B cell (primary cell): ENCODE measurements around the gene EXD3. TPM values are rescaled to one million over a fixed set of nuclear protein-coding genes. Genes with fewer than 3 reads are reported as not detected.

ENCODE experiments used
- ATAC-seq: fragments of 200-7000 bp; cut with Tn5 transposase; one replicate; pipeline ENCODE4 v1.10.0; 2021; ENCODE audit warnings: low read depth, mild to moderate bottlenecking, moderate number of reproducible peaks, moderate library complexity
- CTCF ChIA-PET: fragments of 350-600 bp; sonication (Branson Sonifier 250); formaldehyde crosslinking; loops from one replicate; lab custom pipeline; 2021; ENCODE audit warnings: antibody characterized with exemption, inconsistent platforms; lab: Charles Lee
- POLR2A ChIA-PET: fragments of 350-600 bp; sonication (Branson Sonifier 250); formaldehyde crosslinking; loops from one replicate; lab custom pipeline; 2021; ENCODE audit warnings: antibody characterized with exemption; lab: Charles Lee
- DNase-seq: peaks from one replicate; pipeline ENCODE4 v3.0.0; 2013
- H2AFZ ChIP-seq: 2 replicates; pipeline ENCODE4 v1.6.1; 2012; ENCODE audit warnings: mild to moderate bottlenecking, low read depth, low read length; ENCODE audit not compliant: insufficient read depth, poor library complexity, severe bottlenecking
- H3K27ac ChIP-seq, 2 donors: 1 replicate in 1 of 2; 2 replicates in 1 of 2; pipeline ENCODE4 v1.5.1; 2012 to 2013; ENCODE audit warnings: low read length in 2 of 2, mild to moderate bottlenecking in 2 of 2, moderate library complexity in 1 of 2
- H3K27me3 ChIP-seq, 4 experiments: fragments of 200-600 bp in 1 of 4; sonication (generic) in 1 of 4; replicated peaks in 1 of 4; 1 replicate in 2 of 4; 2 replicates in 2 of 4; pipeline versions ENCODE4 v1.6.1 to v1.7.0; 2013 to 2016; ENCODE audit warnings: low read length in 3 of 4, mild to moderate bottlenecking in 2 of 4, mixed read lengths in 1 of 4, moderate library complexity in 1 of 4; ENCODE audit not compliant: insufficient read depth in 4 of 4, control insufficient read depth in 3 of 4; ENCODE audit errors: control extremely low read depth in 1 of 4
- H3K36me3 ChIP-seq, 2 experiments: replicated peaks in 1 of 2; 1 replicate in 1 of 2; 2 replicates in 1 of 2; pipeline versions ENCODE4 v1.6.1 to v1.7.1; 2013; ENCODE audit warnings: low read length in 1 of 2; ENCODE audit not compliant: insufficient read depth in 2 of 2, control insufficient read depth in 1 of 2; ENCODE audit errors: control extremely low read depth in 1 of 2, extremely low read depth in 1 of 2
- H3K4me1 ChIP-seq, 2 donors: fragments of 200-600 bp in 1 of 2; sonication (generic) in 1 of 2; 1 replicate in 1 of 2; 2 replicates in 1 of 2; pipeline versions ENCODE4 v1.5.1 to v1.6.1; 2013 to 2017; ENCODE audit warnings: low read length in 2 of 2; ENCODE audit not compliant: control insufficient read depth in 2 of 2, insufficient read depth in 2 of 2
- H3K4me2 ChIP-seq: replicated peaks from 2 replicates; pipeline ENCODE3; 2012; ENCODE audit warnings: mild to moderate bottlenecking, low read depth, low read length; ENCODE audit not compliant: poor library complexity, severe bottlenecking
- H3K4me3 ChIP-seq, 5 experiments: fragments of 200-600 bp in 1 of 5; sonication (generic) in 1 of 5; 1 replicate in 3 of 5; 2 replicates in 2 of 5; pipeline versions ENCODE4 v1.5.1 to v1.7.0; 2011 to 2016; ENCODE audit warnings: low read length in 4 of 5, mild to moderate bottlenecking in 4 of 5, low read depth in 2 of 5, control low read depth in 1 of 5, moderate library complexity in 1 of 5; ENCODE audit not compliant: insufficient read depth in 1 of 5; ENCODE audit errors: control extremely low read depth in 1 of 5, extremely low read depth in 1 of 5
- H3K79me2 ChIP-seq: fragments of 200-600 bp; sonication (generic); one replicate; pipeline ENCODE4 v1.6.0; 2016; ENCODE audit warnings: low read length; ENCODE audit not compliant: control insufficient read depth, insufficient read depth
- H3K9ac ChIP-seq: fragments of 200-600 bp; sonication (generic); 2 replicates; pipeline ENCODE4 v1.6.1; 2017; ENCODE audit warnings: mild to moderate bottlenecking, low read length, moderate library complexity
- H3K9me3 ChIP-seq, 3 donors: one replicate each; pipeline versions ENCODE4 v1.6.1 to v1.7.1; 2013; ENCODE audit warnings: low read length in 2 of 3; ENCODE audit not compliant: control insufficient read depth in 2 of 3, insufficient read depth in 1 of 3; ENCODE audit errors: control extremely low read depth in 1 of 3
- H4K20me1 ChIP-seq: 2 replicates; pipeline ENCODE4 v1.6.0; 2012; ENCODE audit warnings: mild to moderate bottlenecking, low read length; ENCODE audit not compliant: insufficient read depth, control insufficient read depth, poor library complexity, severe bottlenecking
- H3K27ac Mint-ChIP-seq: one replicate; pipeline ENCODE4 v1.8.0; 2021; ENCODE audit warnings: mixed read lengths
- H3K27me3 Mint-ChIP-seq: one replicate; pipeline ENCODE4 v1.8.0; 2021; ENCODE audit warnings: mixed read lengths
- H3K4me1 Mint-ChIP-seq: one replicate; pipeline ENCODE4 v1.8.0; 2021; ENCODE audit warnings: mixed read lengths
- H3K4me3 Mint-ChIP-seq: one replicate; pipeline ENCODE4 v1.8.0; 2021; ENCODE audit warnings: mixed read lengths
- H3K9me3 Mint-ChIP-seq: one replicate; pipeline ENCODE4 v1.8.0; 2022; ENCODE audit warnings: mixed read lengths; ENCODE audit not compliant: insufficient read depth
- EZH2 ChIP-seq: IDR thresholded peaks from 2 replicates; pipeline ENCODE4 v1.6.1; 2012; ENCODE audit warnings: borderline replicate concordance, low read depth, mild to moderate bottlenecking, moderate library complexity, low read length; ENCODE audit not compliant: insufficient read depth, poor library complexity, severe bottlenecking
- WGBS: methylation state at CpG from one replicate; pipeline ENCODE4 v1.1.5; 2013; ENCODE audit warnings: missing lambda C conversion rate; ENCODE audit not compliant: insufficient coverage; 5-methylcytosine and 5-hydroxymethylcytosine counted together
- intact Hi-C: fragments of 100-400 bp; cut with micrococcal nuclease; formaldehyde crosslinking; loops from one replicate; pipeline ENCODE4 v1.10.0; 2022
- polyA plus RNA-seq: library from polyadenylated mRNA; depleted of rRNA; stranded (reverse); fragments of >200 nt; gene quantifications from 2 replicates; pipeline ENCODE4 v1.2.3, GENCODE V29; 2012
- total RNA-seq, 2 donors: library from RNA; stranded (reverse); fragments of 120-200 nt in 1 of 2; gene quantifications; 1 replicate in 1 of 2; 2 replicates in 1 of 2; pipeline versions ENCODE4 v1.2.3 to v1.2.4, GENCODE V29; 2013 to 2022
- TF ChIP-seq, protein P1 (sequence below): fragments of 200-600 bp; IDR thresholded peaks from one replicate; pipeline ENCODE4 v1.8.0; 2022; ENCODE audit warnings: antibody characterized with exemption, mild to moderate bottlenecking

Gene EXD3
- total and polyA plus RNA-seq, 2 donors (not counting 1 experiment from before 2014, with no cell fraction given), result 22.5 to 23.7 TPM

DNA sequence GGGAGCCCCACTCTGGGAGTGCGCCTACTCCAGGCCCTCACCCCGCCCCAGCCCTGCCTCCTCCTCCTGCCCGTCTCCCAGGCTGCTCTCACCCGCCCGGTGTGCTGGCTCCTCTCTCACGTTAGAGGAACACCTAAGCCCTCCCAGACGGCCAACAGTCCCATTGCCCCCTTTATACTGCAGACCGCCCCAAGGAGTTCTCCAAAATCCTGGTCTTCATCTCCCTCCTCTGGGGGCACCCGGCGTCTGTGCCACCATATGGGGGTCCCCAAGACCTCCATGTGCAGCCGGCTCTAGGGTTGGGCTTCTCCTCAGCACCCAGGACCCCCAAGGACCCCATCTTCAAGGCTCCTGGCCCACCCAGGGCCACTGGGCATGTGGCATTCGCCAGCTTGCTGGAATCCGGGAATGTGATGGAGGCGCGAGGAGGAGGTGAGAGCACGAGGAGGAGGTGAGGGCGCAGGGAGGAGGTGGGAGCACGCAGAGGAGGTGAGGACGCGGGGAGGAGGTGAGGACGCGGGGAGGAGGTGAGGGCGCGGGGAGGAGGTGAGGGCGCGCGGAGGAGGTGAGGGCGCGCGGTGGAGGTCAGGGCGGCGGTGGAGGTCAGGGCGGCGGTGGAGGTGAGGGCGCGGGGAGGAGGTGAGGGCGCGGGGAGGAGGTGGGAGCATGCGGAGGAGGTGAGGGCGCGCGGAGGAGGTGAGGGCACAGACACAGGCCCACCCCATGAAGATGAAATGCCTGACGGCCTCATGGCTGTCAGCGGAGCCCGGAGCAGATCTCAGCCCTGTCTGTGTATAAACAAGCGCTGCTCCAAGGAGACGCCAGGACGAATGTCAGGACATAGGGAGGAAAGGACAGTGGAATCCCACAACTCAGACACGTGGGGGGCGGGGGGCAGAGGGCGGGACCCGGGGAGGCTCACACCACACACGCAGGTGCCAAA lies 41.2 kb downstream of the EXD3 start:
- TF ChIP-seq, protein P1, sequence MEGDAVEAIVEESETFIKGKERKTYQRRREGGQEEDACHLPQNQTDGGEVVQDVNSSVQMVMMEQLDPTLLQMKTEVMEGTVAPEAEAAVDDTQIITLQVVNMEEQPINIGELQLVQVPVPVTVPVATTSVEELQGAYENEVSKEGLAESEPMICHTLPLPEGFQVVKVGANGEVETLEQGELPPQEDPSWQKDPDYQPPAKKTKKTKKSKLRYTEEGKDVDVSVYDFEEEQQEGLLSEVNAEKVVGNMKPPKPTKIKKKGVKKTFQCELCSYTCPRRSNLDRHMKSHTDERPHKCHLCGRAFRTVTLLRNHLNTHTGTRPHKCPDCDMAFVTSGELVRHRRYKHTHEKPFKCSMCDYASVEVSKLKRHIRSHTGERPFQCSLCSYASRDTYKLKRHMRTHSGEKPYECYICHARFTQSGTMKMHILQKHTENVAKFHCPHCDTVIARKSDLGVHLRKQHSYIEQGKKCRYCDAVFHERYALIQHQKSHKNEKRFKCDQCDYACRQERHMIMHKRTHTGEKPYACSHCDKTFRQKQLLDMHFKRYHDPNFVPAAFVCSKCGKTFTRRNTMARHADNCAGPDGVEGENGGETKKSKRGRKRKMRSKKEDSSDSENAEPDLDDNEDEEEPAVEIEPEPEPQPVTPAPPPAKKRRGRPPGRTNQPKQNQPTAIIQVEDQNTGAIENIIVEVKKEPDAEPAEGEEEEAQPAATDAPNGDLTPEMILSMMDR, result no peak
- no peak for TF ChIP-seq EZH2
- H3K4me1 Mint-ChIP-seq, result no peaks in the 10 kb centered on the region

DNA sequence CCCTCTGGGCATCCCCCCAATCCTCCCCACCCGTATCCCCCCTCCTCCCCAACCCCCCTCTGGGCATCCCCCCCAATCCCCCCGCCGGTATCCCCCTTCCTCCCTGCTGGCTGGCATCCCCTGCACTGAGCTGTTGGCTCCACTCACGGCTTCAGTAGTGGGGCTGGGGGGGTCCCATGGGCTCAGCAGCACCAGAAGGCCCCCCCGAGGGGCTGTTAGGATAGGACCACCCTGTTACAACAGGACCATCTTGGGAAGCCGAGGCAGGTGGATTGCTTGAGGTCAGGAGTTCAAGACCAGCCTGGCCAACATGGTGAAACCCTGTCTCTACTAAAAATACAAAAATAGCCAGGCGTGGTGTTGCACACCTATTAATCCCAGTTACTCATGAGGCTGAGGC lies 42.4 kb downstream of the EXD3 start:
- Histone ChIP-seq H2AFZ (no peak overlapping the region), H3K27ac (no peak overlapping the region), H3K4me3 (no peak overlapping the region), H3K36me3 (no peaks in the 10 kb centered on the region), H3K27me3 (no peaks in the 10 kb centered on the region), H4K20me1 (no peaks in the 10 kb centered on the region), H3K9ac (no peak overlapping the region), H3K9me3 (peaks cover 0 to 3% (median 2%) of the 10 kb centered on the region in 3 donors), H3K4me2 (no peak overlapping the region), H3K4me1 (no peaks in the 10 kb centered on the region), H3K79me2 (no peaks in the 10 kb centered on the region)
- H3K27ac Mint-ChIP-seq, result no peak overlapping the region
- H3K4me3 Mint-ChIP-seq, result no peak overlapping the region
- no peaks in the 10 kb centered on the region for H3K9me3 Mint-ChIP-seq
- no peaks in the 10 kb centered on the region for H3K4me1 Mint-ChIP-seq
- intact Hi-C loops, result no loop called here
- no peaks in the 10 kb centered on the region for H3K27me3 Mint-ChIP-seq
- POLR2A ChIA-PET, result no interaction called here
- ATAC-seq, result no peak
- no peak for DNase-seq
- no peak for TF ChIP-seq EZH2
- TF ChIP-seq, protein P1, result no peak
- 85% methylated on average over 4 of the region's 7 CpGs for WGBS
- CTCF ChIA-PET, result no interaction called here

More for the DNA sequence above, 41.2 kb downstream of the EXD3 start:
- no peak for ATAC-seq
- Histone ChIP-seq H3K4me2 (no peak overlapping the region), H3K27me3 (no peaks in the 10 kb centered on the region), H3K79me2 (no peaks in the 10 kb centered on the region), H3K9ac (no peak overlapping the region), H3K4me1 (no peaks in the 10 kb centered on the region), H4K20me1 (no peaks in the 10 kb centered on the region), H3K9me3 (peaks cover 0 to 3% (median 0%) of the 10 kb centered on the region in 3 donors), H2AFZ (no peak overlapping the region), H3K4me3 (no peak overlapping the region), H3K27ac (no peak overlapping the region), H3K36me3 (no peaks in the 10 kb centered on the region)
- H3K27ac Mint-ChIP-seq, result no peak overlapping the region
- 94% methylated on average over 46 of the region's 53 CpGs for WGBS
- no peak for DNase-seq
- CTCF ChIA-PET, result no interaction called here
- POLR2A ChIA-PET, result interaction anchor here (0.6 kb wide), 1 partner anchor 250 kb away, joined by 3 read pairs; no protein-coding TSS in a partner anchor
- H3K27me3 Mint-ChIP-seq, result no peaks in the 10 kb centered on the region
- no peak overlapping the region for H3K4me3 Mint-ChIP-seq
- intact Hi-C loops, result no loop called here
- no peaks in the 10 kb centered on the region for H3K9me3 Mint-ChIP-seq
